HG03175 (cell line): ENCODE data around the gene MEIS1.
"Not testable (repeated sequence)": the region's sequence is repeated elsewhere in the genome, so short reads cannot be mapped to it uniquely, and the experiment has no call there.

ENCODE experiments used
- ATAC-seq: cut with Tn5 transposase; IDR thresholded peaks from one replicate; pipeline ENCODE4 v1.9.1; 2021; ENCODE audit warnings: mild to moderate bottlenecking, moderate library complexity; ENCODE audit not compliant: unreplicated experiment

MEIS1 gene

GRCh38 chr2:66464930-66465637 is 30.2 kb downstream of the MEIS1 start:
- no peak for ATAC-seq

- no peak for ATAC-seq
Measured at GRCh38 chr2:66466433-66466832, 31.5 kb downstream of the MEIS1 start.

- ATAC-seq: no peak
Measured at GRCh38 chr2:66467718-66468117, 32.8 kb downstream of the MEIS1 start.

GRCh38 chr2:66469214-66469902 is 34.4 kb downstream of the MEIS1 start:
- no peak for ATAC-seq

GRCh38 chr2:66470199-66470598 is 35.3 kb downstream of the MEIS1 start:
- ATAC-seq: no peak

GRCh38 chr2:66472225-66472843 is 37.4 kb downstream of the MEIS1 start:
- no peak for ATAC-seq

- no peak for ATAC-seq
Measured at GRCh38 chr2:66477135-66477842, 42.4 kb downstream of the MEIS1 start.

- ATAC-seq: no peak
Measured at GRCh38 chr2:66478299-66478698, 43.4 kb downstream of the MEIS1 start.

- no peak for ATAC-seq
Measured at GRCh38 chr2:66478731-66479316, 43.9 kb downstream of the MEIS1 start.

GRCh38 chr2:66481100-66481549 is 46.2 kb downstream of the MEIS1 start:
- ATAC-seq: no peak

- not testable (repeated sequence) for ATAC-seq
Measured at GRCh38 chr2:66485252-66485651, 50.3 kb downstream of the MEIS1 start.

- ATAC-seq: no peak
Measured at GRCh38 chr2:66488946-66489345, 54.0 kb downstream of the MEIS1 start.

- no peak for ATAC-seq
Measured at GRCh38 chr2:66489436-66489835, 54.5 kb downstream of the MEIS1 start.

- ATAC-seq: no peak
Measured at GRCh38 chr2:66490588-66491001, 55.7 kb downstream of the MEIS1 start.

- ATAC-seq: no peak
Measured at GRCh38 chr2:66494708-66495107, 59.8 kb downstream of the MEIS1 start.

- no peak for ATAC-seq
Measured at GRCh38 chr2:66495788-66496640, 61.1 kb downstream of the MEIS1 start.

GRCh38 chr2:66496670-66497420 is 61.9 kb downstream of the MEIS1 start:
- no peak for ATAC-seq

- no peak for ATAC-seq
Measured at GRCh38 chr2:66497431-66498288, 62.7 kb downstream of the MEIS1 start.
